Neural crest cell (in vitro differentiated cells): ENCODE data around the gene CACUL1. TPM values are rescaled to one million over a fixed set of nuclear protein-coding genes. Genes with fewer than 3 reads are reported as not detected.
"Not testable (repeated sequence)": the region's sequence is repeated elsewhere in the genome, so short reads cannot be mapped to it uniquely, and the experiment has no call there.

Experiments used
- DNase-seq: peaks from one replicate; pipeline ENCODE4 v3.0.0; 2021; ENCODE audit warnings: low read depth, mixed read lengths, low spot score
- H3K27ac Mint-ChIP-seq: one replicate; pipeline ENCODE4 v1.8.0; 2021; ENCODE audit warnings: mild to moderate bottlenecking, mixed read lengths; ENCODE audit not compliant: unreplicated experiment
- H3K27me3 Mint-ChIP-seq: 2 replicates; pipeline ENCODE4 v1.8.0; 2021; ENCODE audit warnings: low read depth, mild to moderate bottlenecking, mixed read lengths
- H3K36me3 Mint-ChIP-seq: 2 replicates; pipeline ENCODE4 v1.8.0; 2021; ENCODE audit warnings: low read depth, mild to moderate bottlenecking, mixed read lengths
- H3K4me1 Mint-ChIP-seq: 2 replicates; pipeline ENCODE4 v1.8.0; 2021; ENCODE audit warnings: mixed read lengths
- H3K4me3 Mint-ChIP-seq: one replicate; pipeline ENCODE4 v1.8.0; 2021; ENCODE audit warnings: mild to moderate bottlenecking, mixed read lengths
- H3K9me3 Mint-ChIP-seq: 2 replicates; pipeline ENCODE4 v1.8.0; 2021; ENCODE audit warnings: mixed read lengths
- CTCF ChIP-seq: fragments of 200-600 bp; sonication (generic); conservative IDR thresholded peaks from 2 replicates; pipeline ENCODE4 v1.5.0; 2021; ENCODE audit warnings: antibody characterized with exemption, mild to moderate bottlenecking
- total RNA-seq: library from RNA; stranded (reverse); gene quantifications from 2 replicates; pipeline ENCODE4 v1.2.1, GENCODE V29; 2021

The CACUL1 gene
- total RNA-seq, 1 donor from 2014 or later, result 45.2 TPM

GRCh38 chr10:118664321-118664720 lies 90.4 kb downstream of the CACUL1 start:
- Mint-ChIP-seq H3K9me3 (peaks cover 2% of the 10 kb centered on the region), H3K27me3 (peaks cover 9% of the 10 kb centered on the region), H3K4me3 (no peak overlapping the region), H3K27ac (no peak overlapping the region), H3K36me3 (peaks cover 2% of the 10 kb centered on the region), H3K4me1 (peaks cover 6% of the 10 kb centered on the region)
- DNase-seq, result no peak
- no peak for TF ChIP-seq CTCF

- H3K4me1 Mint-ChIP-seq, result no peaks in the 10 kb centered on the region
- H3K36me3 Mint-ChIP-seq, result peaks cover 2% of the 10 kb centered on the region
- DNase-seq, result no peak
- no peak overlapping the region for H3K27ac Mint-ChIP-seq
- peaks cover 2% of the 10 kb centered on the region for H3K9me3 Mint-ChIP-seq
- TF ChIP-seq CTCF, result no peak
- no peak overlapping the region for H3K4me3 Mint-ChIP-seq
- H3K27me3 Mint-ChIP-seq, result peaks cover 11% of the 10 kb centered on the region
Measured at GRCh38 chr10:118663176-118663575, 91.6 kb downstream of the CACUL1 start.

GRCh38 chr10:118662228-118663035 lies 92.3 kb downstream of the CACUL1 start:
- Mint-ChIP-seq H3K4me3 (no peak overlapping the region), H3K27ac (peak overlapping the region; percentile 58), H3K36me3 (peaks cover 2% of the 10 kb centered on the region), H3K27me3 (peaks cover 11% of the 10 kb centered on the region), H3K4me1 (no peaks in the 10 kb centered on the region), H3K9me3 (peaks cover 2% of the 10 kb centered on the region)
- DNase-seq, result no peak
- no peak for TF ChIP-seq CTCF

- H3K36me3 Mint-ChIP-seq, result peaks cover 2% of the 10 kb centered on the region
- DNase-seq, result no peak
- TF ChIP-seq CTCF, result no peak
- no peak overlapping the region for H3K27ac Mint-ChIP-seq
- H3K4me3 Mint-ChIP-seq, result no peak overlapping the region
- peaks cover 34% of the 10 kb centered on the region for H3K27me3 Mint-ChIP-seq
- H3K9me3 Mint-ChIP-seq, result peaks cover 7% of the 10 kb centered on the region
- no peaks in the 10 kb centered on the region for H3K4me1 Mint-ChIP-seq
Measured at GRCh38 chr10:118658762-118659161, 96.0 kb downstream of the CACUL1 start.

GRCh38 chr10:118658168-118658567 lies 96.6 kb downstream of the CACUL1 start:
- DNase-seq, H3K4me1 Mint-ChIP-seq, H3K27ac Mint-ChIP-seq, H3K4me3 Mint-ChIP-seq, H3K9me3 Mint-ChIP-seq, H3K36me3 Mint-ChIP-seq: not testable (repeated sequence)
- peaks cover 40% of the 10 kb centered on the region for H3K27me3 Mint-ChIP-seq

GRCh38 chr10:118645294-118645693 lies 109.5 kb downstream of the CACUL1 start:
- peaks cover 79% of the 10 kb centered on the region for H3K27me3 Mint-ChIP-seq
- H3K4me3 Mint-ChIP-seq, H3K9me3 Mint-ChIP-seq, H3K36me3 Mint-ChIP-seq, DNase-seq, H3K27ac Mint-ChIP-seq, H3K4me1 Mint-ChIP-seq: not testable (repeated sequence)
